Activated B cell treated with CpG ODN at 0.5 μM for 24 hours (primary cell): ENCODE data around the gene HSD11B2. TPM values are rescaled to one million over a fixed set of nuclear protein-coding genes. Genes with fewer than 3 reads are reported as not detected.

Experiments used
- ATAC-seq: fragments of 200-7000 bp; cut with Tn5 transposase; one replicate; pipeline ENCODE4 v1.10.0; 2021; ENCODE audit warnings: low read depth, mild to moderate bottlenecking, moderate library complexity
- CTCF ChIA-PET: fragments of 350-600 bp; sonication (Branson Sonifier 250); formaldehyde crosslinking; loops from one replicate; lab custom pipeline; 2021; ENCODE audit warnings: antibody characterized with exemption; lab: Charles Lee
- POLR2A ChIA-PET: fragments of 350-600 bp; sonication (Branson Sonifier 250); formaldehyde crosslinking; loops from one replicate; lab custom pipeline; 2021; ENCODE audit warnings: antibody characterized with exemption; lab: Charles Lee
- DNase-seq: peaks from one replicate; pipeline ENCODE4 v3.0.0; 2022
- H3K27ac Mint-ChIP-seq: one replicate; pipeline ENCODE4 v1.8.0; 2020; ENCODE audit warnings: mixed read lengths
- H3K27me3 Mint-ChIP-seq: one replicate; pipeline ENCODE4 v1.8.0; 2021; ENCODE audit warnings: mixed read lengths
- H3K36me3 Mint-ChIP-seq: one replicate; pipeline ENCODE4 v1.8.0; 2021; ENCODE audit warnings: low read depth, mixed read lengths
- H3K4me1 Mint-ChIP-seq: one replicate; pipeline ENCODE4 v1.8.0; 2021; ENCODE audit warnings: mixed read lengths
- H3K4me3 Mint-ChIP-seq: one replicate; pipeline ENCODE4 v1.8.0; 2020; ENCODE audit warnings: mild to moderate bottlenecking, mixed read lengths
- H3K9me3 Mint-ChIP-seq: one replicate; pipeline ENCODE4 v1.8.0; 2020; ENCODE audit warnings: mixed read lengths
- intact Hi-C: fragments of 100-400 bp; cut with micrococcal nuclease; formaldehyde crosslinking; loops from one replicate; pipeline ENCODE4 v1.15.1; 2024
- total RNA-seq: library from RNA; stranded (reverse); gene quantifications from 2 replicates; pipeline ENCODE4 v1.2.3, GENCODE V29; 2022
- TF ChIP-seq, protein P1 (sequence below): fragments of 200-600 bp; IDR thresholded peaks from one replicate; pipeline ENCODE4 v1.8.0; 2022; ENCODE audit warnings: antibody characterized with exemption, mild to moderate bottlenecking

The HSD11B2 gene
- total RNA-seq, 1 donor from 2014 or later = 0.49 TPM

DNA sequence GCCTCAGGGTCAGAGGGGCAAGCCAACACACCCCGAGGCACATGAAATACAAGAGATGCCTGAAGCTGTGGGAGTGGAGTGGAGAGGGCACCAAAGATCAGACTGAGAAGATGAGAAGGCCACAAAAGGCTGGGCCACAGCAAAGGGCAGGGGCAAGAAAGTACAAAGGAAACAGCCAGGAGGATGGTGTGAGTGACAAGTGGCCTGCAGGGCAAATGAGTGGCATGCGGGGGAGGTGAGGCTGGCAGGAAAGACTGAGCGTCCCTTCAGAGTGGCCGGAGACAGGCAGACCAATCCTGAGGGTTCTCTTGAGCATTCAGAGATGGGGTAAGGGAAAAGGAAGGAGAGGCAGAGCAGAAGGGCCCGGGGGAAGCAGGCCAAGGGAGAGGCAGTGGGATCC, 23.2 kb downstream of the HSD11B2 start:
- TF ChIP-seq, protein P1, sequence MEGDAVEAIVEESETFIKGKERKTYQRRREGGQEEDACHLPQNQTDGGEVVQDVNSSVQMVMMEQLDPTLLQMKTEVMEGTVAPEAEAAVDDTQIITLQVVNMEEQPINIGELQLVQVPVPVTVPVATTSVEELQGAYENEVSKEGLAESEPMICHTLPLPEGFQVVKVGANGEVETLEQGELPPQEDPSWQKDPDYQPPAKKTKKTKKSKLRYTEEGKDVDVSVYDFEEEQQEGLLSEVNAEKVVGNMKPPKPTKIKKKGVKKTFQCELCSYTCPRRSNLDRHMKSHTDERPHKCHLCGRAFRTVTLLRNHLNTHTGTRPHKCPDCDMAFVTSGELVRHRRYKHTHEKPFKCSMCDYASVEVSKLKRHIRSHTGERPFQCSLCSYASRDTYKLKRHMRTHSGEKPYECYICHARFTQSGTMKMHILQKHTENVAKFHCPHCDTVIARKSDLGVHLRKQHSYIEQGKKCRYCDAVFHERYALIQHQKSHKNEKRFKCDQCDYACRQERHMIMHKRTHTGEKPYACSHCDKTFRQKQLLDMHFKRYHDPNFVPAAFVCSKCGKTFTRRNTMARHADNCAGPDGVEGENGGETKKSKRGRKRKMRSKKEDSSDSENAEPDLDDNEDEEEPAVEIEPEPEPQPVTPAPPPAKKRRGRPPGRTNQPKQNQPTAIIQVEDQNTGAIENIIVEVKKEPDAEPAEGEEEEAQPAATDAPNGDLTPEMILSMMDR = no peak
- no peak for DNase-seq
- Mint-ChIP-seq H3K27ac (no peak overlapping the region), H3K4me3 (no peak overlapping the region), H3K36me3 (peaks cover 65% of the 10 kb centered on the region), H3K4me1 (peaks cover 3% of the 10 kb centered on the region), H3K9me3 (no peaks in the 10 kb centered on the region), H3K27me3 (no peaks in the 10 kb centered on the region)
- intact Hi-C loops = no loop called here
- ChIA-PET CTCF (interaction anchor here (1.2 kb wide), 1 partner anchor 26 kb away, joined by 3 read pairs; no protein-coding TSS in a partner anchor), POLR2A (no interaction called here)
- ATAC-seq = no peak

- DNase-seq (no peak), ATAC-seq (no peak)
- H3K4me1 Mint-ChIP-seq = peaks cover 3% of the 10 kb centered on the region
- no peak overlapping the region for H3K27ac Mint-ChIP-seq
- TF ChIP-seq, protein P1 = no peak
- CTCF ChIA-PET = no interaction called here
- intact Hi-C loops = no loop called here
- no peak overlapping the region for H3K4me3 Mint-ChIP-seq
- no peaks in the 10 kb centered on the region for H3K9me3 Mint-ChIP-seq
- H3K27me3 Mint-ChIP-seq = no peaks in the 10 kb centered on the region
- H3K36me3 Mint-ChIP-seq = peaks cover 59% of the 10 kb centered on the region
- POLR2A ChIA-PET = no interaction called here
These were observed 23.9 kb downstream of the HSD11B2 start for GRCh38 chr16:67454852-67455251.

DNA sequence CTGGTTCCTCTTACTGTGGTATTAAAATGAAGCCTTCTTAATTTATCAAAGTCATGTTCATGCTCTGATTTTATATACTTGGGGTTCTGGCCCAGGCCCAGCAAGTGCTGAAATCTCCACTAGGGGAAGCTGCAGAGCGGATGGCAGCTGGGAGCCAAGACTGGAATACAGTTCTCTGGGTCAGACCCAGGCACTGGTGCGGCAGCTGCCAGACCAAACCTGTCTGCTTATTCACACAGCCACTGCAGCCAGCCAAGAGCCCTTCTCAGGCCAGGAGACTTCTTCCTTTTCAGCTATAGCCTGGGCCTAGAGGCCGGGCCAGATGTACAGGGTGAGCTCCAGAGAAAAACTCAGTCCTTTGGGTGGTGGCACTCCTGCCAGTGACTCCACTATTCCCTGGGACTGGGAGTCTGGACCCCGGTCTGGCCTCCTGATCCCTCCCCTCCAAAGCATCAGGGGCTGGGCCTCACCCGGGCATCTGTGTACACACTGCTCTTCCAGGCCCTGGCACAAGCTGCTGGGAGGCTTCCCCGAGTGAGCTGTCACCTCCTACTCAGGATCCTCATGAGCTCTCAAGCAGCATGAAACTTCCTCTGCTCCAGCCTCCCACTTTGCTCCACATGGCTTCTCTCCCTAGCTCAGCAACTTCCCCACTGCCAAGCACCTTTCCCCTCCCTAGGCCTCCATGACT, 25.6 kb downstream of the HSD11B2 start:
- Mint-ChIP-seq H3K36me3 (peaks cover 55% of the 10 kb centered on the region), H3K4me3 (no peak overlapping the region), H3K9me3 (no peaks in the 10 kb centered on the region), H3K27me3 (no peaks in the 10 kb centered on the region), H3K27ac (peak overlapping the region; percentile 31), H3K4me1 (peaks cover 4% of the 10 kb centered on the region)
- ChIA-PET CTCF (interaction anchor here (1.1 to 1.5 kb wide), 3 partner anchors 9 to 29 kb away, joined by 3 to 5 read pairs (median 3); no protein-coding TSS in a partner anchor), POLR2A (interaction anchor here (1.5 kb wide), 1 partner anchor 9 kb away, joined by 3 read pairs; no protein-coding TSS in a partner anchor)
- ATAC-seq = no peak
- intact Hi-C loops = no loop called here
- no peak for DNase-seq
- TF ChIP-seq, protein P1 = no peak

DNA sequence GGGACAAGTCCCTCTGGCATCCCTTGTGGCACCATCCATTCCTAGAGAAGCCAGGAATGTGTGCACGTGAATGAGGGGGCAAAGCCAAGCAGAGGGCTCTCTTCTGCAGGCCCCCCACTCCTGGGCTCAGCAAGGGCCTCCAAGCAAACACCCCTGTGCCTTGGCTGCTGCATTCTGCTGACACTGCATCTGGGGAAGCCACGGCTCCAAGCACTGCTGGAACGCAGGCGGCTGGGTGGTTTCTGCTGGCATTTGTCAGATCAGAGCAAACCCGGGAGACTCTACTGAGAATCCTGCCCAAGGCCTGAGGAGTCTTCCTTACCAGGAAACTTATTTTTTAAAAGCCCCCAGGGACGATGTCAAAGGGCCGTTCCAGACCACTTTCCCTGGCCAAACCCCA, 26.7 kb downstream of the HSD11B2 start:
- TF ChIP-seq, protein P1 = no peak
- H3K27me3 Mint-ChIP-seq = no peaks in the 10 kb centered on the region
- intact Hi-C loops = no loop called here
- DNase-seq (no peak), ATAC-seq (no peak)
- POLR2A ChIA-PET = interaction anchor here (0.6 to 1.5 kb wide), 2 partner anchors 8 to 26 kb away, joined by 3 to 5 read pairs; no protein-coding TSS in a partner anchor
- H3K27ac Mint-ChIP-seq = no peak overlapping the region
- peaks cover 56% of the 10 kb centered on the region for H3K36me3 Mint-ChIP-seq
- no peaks in the 10 kb centered on the region for H3K9me3 Mint-ChIP-seq
- H3K4me3 Mint-ChIP-seq = no peak overlapping the region
- peaks cover 5% of the 10 kb centered on the region for H3K4me1 Mint-ChIP-seq
- CTCF ChIA-PET = no interaction called here

- H3K27me3 Mint-ChIP-seq = no peaks in the 10 kb centered on the region
- ChIA-PET POLR2A (no interaction called here), CTCF (interaction anchor here (1.5 kb wide), 1 partner anchor 12 kb away, joined by 3 read pairs; no protein-coding TSS in a partner anchor)
- peaks cover 50% of the 10 kb centered on the region for H3K36me3 Mint-ChIP-seq
- DNase-seq = no peak
- ATAC-seq = no peak
- H3K27ac Mint-ChIP-seq = no peak overlapping the region
- peaks cover 5% of the 10 kb centered on the region for H3K4me1 Mint-ChIP-seq
- intact Hi-C loops = no loop called here
- H3K4me3 Mint-ChIP-seq = no peak overlapping the region
- H3K9me3 Mint-ChIP-seq = no peaks in the 10 kb centered on the region
- TF ChIP-seq, protein P1 = no peak
These were observed 27.3 kb downstream of the HSD11B2 start for GRCh38 chr16:67458121-67458641.
